Superior temporal gyrus (tissue), 1 donor: ENCODE data around the gene LTF.
A peak's percentile ranks its signal among the peaks of the same experiment; 100 is the strongest.
"Not testable (repeated sequence)": the region's sequence is repeated elsewhere in the genome, so short reads cannot be mapped to it uniquely, and the experiment has no call there.

Experiments
- DNase-seq: peaks from one replicate; pipeline ENCODE4 v3.0.0-alpha.2; 2016; ENCODE audit errors: extremely low spot score

Gene LTF

DNA sequence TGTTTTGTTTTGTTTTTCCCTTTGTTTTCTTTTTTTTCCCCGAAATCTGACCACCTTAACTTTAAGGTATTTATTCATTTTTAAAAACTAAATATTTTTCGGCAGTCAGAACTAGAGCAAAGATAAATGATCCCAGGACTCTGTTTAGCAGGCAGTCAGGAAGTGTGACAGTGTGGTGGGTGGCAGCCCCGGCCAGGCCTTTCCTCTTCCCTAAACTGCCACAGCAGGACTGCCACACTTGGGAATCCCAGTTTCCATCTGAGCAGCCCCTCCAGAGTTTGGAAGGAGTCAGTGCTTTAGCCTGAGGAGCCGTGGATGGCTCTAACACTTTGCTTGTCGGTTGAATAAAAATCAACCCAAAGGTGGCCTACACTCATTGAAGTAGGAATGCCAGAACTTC lies 50.8 kb downstream of the LTF start:
- DNase-seq: no peak

DNA sequence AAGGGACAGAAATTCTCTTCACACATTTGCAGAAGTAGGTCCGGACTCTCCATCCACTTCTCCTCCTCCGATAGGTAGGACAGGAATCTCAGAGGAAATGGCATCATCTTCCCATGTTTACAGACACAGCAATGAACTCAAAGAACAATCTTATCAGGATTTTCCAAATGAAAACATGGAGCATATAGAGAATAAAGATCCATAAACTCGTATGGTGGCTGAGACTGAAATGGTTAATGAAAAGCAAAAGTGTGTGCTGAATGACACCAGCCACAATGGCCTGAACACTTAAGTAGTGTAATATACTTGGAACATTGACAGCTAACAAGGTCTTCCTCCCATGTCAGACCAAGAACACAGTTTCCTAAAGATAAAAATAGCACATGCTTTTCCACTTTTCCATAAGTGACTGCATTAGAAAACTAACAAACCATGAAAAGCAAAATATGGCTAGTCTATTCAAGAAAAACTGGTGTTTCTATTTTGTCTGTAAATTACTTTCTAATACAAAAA lies 51.9 kb downstream of the LTF start:
- no peak for DNase-seq

DNA sequence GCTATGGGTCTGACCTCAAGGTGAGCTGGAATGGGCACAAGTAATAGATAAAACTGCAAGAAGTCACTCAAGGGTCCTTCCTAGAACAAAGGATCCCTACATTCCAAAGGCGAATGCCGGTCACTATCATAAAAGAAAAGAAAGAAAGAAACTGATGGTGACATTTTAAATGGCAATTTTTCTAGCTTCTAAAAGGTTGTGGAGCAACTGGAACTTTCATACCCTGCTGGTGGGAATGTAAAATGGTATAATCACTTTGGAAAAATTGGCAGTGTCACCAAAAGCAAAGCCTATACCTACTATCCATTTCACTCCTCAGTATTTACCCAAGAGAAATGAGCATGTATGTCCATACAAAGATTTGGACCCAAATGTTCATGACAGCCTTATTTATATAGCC lies 53.4 kb downstream of the LTF start:
- DNase-seq: no peak

DNA sequence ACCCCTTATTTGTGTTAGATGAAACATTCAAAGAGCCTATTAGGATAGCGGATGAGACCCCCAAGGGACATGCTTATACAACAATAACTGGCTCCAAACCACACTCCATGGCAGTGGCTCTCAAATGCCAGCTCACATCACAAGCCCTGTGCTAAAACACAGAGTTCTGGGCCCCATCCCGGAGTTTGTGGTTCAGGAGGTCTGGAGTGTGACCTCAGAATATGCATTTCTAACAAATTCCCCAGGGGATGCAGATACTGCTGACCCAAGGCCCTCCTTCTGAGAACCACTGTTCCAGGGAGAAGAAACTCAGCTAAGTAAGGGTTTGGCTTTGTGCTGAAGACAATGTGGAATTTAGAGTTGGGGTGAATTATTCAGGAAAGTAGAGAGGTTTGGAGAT lies 54.0 kb downstream of the LTF start:
- no peak for DNase-seq

DNA sequence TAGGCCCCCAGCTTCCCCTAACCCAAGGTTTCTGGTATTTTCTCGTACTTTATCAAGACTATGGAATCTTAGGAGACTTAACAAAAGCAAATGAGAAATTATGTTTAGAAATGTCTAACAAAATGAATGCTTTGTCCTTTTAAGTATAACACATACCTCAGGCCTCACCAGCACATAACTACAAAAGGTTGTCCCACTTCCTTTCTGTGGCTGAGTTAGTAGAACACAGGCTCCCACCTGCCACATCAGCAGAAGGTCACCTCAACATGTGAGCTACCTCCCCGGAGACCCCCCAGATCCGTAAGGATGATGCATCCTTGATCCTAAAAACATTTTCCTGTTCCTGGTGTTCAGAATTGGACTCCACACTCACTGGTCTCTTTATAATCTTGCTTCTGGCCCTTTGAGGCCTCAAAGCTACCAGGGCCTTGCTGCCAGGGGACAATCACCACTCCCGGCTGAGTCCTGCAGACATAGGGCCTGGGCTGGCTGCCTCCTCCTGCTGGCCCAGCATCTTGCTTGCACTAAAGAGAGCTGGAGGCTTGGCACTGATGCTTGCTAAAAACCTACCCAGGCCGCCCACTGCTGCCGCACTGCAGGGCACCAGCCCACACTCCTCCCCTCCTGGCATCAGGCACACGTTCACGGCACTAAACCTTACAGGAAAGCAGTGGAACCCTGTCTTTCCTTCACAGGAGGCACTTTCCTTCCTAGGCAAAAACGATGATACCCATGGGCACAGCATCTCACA lies 54.8 kb downstream of the LTF start:
- peak; percentile 29 for DNase-seq

DNA sequence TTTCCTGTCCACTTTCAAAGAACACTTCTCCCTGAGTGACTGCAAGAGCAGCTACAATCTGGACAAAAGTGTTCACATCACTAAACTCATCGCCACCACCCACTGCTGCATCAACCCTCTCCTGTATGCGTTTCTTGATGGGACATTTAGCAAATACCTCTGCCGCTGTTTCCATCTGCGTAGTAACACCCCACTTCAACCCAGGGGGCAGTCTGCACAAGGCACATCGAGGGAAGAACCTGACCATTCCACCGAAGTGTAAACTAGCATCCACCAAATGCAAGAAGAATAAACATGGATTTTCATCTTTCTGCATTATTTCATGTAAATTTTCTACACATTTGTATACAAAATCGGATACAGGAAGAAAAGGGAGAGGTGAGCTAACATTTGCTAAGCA lies 55.9 kb downstream of the LTF start:
- DNase-seq: no peak

DNA sequence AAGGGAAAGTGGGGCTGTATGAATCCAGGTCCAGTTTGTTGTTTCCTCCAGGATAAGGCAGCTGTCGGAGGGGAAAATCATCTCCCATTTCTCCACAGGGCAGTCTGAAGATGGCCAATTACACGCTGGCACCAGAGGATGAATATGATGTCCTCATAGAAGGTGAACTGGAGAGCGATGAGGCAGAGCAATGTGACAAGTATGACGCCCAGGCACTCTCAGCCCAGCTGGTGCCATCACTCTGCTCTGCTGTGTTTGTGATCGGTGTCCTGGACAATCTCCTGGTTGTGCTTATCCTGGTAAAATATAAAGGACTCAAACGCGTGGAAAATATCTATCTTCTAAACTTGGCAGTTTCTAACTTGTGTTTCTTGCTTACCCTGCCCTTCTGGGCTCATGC lies 56.7 kb downstream of the LTF start:
- DNase-seq: peak; percentile 36

DNA sequence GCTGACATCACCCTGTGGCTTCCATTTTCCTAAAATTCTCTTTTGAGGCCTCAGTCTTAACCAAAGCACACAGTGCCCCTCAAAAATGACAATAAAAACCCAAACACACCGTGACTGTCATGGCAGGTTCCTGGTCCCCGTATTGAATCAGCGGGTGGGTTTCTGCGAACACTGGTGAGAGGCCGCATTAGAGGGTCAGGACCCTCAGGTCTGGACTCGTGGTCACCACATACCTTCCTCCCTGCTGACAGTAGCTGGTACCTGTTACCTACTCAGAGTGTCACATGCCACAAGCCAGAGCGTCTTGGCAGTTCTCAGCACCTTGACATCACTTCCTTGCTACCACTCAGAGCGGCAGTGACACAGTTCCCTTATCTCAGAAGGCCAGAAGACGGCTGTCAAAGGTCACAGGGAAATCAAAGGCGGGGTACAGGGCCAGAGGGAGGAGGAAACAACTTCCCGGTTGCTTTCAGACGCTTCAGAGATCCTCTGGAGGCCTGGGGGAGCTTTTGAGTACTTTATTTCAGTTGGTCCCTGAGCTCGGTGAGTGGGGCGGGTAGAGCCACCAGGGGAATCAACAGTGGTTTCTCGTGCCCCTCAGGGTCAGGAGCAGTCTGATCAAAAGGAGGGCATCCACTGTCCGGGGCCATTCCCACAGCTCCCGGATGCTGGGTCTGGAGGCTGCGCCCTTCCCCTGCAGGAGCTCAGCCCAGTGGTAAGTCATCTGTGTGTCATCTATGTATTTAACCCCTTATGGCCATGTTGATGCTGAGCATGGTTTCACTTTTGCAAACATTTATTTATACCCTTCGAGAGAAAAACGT lies 57.7 kb downstream of the LTF start, which contains the start of the genes CCR5AS and CCRL2:
Gene CCR5AS (minus strand): TSS at position 279 of the 824 bp plus-strand sequence.
Gene CCRL2 (plus strand): TSS at position 472 of the 824 bp plus-strand sequence. CDS start 821 bp downstream, outside the sequence.
- DNase-seq: no peak

DNA sequence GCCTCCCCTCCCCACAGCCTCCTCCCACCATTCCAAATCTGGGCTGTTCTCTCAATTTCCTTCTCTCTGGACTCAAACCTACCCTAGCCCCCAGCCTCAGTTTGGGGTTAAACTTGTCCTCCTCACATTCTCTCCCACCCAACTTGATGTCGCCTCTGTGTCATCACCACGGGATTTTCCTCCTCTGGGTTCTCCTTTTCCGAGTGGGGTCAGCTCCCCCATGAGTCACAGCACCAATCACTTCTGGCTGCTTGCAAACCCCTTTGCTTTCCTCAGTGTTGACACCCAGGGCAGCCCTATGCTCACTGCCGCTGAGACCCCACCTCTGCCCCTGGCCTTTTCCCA lies 58.3 kb downstream of the LTF start:
- DNase-seq: no peak

DNA sequence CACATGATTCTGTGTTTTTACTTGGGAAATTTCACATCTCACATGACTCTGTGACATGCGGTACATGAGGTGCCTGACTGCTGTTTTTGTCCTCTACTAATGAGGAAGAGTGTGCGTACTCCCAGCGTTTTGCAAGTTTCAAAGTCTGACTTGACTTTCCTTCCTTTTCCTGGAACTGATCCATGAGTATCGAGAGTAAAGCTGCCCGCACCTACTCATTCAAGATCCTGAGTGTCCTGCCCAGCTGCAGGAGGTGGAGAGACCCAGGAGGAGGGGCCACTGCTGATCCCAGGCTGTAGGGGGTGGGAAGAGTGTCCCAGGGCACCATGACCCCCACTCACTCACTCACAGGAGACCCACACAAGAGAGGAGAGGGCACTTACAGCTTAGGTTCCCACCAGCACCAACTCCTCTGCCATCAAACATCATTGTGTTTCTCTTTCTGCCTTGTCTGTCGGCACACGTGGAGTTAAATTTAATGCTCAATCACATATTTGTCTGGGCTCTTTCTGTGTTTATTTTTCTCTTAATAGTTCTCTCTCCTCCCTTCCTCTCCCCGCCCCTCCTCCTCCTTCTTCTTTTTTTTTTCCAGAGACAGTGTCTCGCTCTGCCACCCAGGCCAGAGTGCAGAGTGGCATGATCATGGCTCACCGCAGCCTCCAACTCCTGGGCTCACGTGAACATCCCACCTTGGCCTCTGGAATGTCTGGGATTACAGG lies 59.2 kb downstream of the LTF start:
- no peak for DNase-seq

DNA sequence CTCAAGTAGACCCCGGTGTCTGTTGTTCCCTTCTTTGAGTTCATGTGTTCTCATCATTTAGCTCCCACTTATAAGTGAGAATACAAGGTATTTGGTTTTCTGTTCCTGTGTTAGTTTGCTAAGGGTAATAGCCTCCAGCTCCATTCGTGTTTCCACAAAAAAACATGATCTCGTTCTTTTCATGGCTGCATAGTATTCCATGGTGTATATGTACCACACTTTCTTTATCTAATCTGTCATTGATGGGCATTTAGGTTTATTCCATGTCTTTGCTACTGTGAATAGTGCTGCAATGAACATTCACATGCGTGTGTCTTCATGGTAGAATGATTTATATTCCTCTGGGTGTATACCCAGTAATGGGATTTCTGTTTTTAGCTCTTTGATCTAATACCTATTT lies 61.8 kb downstream of the LTF start:
- not testable (repeated sequence) for DNase-seq

DNA sequence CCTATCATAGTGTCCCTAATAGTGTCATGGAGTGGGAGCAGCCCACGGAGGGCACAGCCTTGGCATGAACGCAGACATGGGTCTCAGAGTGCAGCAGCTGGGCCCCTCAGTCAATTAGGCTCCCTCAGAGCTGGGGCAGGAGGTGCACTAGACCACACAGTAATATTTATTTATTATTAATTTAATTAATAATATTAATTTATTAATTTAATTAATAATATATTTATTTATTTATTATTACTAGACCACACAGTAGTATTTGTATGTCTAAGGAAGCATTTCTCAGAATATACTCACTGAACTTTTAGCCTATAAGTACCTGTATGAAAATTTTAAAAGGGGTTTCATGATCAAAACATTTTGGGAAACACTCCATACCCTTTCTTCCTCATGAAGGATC lies 63.1 kb downstream of the LTF start:
- no peak for DNase-seq

DNA sequence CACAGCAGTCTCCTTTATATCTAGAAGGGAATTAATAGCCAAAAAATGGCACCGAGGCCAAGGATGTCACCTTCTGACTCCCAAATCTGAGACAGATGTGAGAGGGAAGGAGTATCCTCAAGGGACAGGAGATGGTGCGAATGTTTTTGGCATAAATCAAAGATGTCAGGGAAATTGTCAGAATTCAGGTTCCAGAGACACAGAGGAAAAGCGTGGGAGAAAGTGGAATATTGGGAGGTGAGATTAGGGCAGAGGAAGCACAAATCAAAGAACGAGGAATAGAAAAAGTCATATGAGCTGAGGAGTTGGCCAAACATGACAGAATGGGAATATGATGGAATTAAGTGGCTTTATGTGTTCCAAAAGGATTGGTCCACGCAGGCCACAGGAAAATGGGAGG lies 63.9 kb downstream of the LTF start:
- DNase-seq: no peak

DNA sequence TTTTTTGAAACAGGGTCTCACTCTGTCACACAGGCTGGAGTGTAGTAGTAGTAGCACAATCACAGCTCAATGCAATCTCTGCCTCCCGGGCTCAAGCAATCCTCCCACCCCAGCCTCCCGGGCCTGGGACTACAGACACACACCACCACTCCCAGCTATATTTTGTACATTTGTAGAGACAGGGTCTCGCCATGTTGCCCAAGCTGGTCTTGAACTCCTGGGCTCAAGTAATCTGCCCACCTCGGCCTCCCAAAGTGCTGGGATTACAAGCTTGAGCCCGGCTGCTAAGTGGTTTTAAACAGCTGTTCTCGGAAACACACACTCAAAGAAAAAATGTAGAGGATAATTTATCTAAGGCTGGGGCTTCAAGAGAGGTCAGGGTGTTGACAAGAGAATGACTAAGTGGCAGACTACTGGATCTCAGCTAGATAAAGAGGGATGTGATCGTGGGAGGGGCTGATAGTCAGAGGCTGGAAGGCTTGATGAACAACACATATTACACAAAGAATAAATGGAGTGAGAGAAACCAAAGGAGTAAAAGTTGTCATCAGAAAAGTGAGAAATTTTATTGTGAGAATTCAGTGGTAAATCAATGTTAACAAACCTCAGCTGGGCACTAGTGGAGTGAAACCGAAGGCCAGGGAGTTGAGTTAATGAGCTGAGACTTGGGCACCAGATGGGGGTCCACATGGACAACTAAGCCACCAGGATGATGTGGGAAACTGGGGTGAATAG lies 64.5 kb downstream of the LTF start:
- DNase-seq: no peak

DNA sequence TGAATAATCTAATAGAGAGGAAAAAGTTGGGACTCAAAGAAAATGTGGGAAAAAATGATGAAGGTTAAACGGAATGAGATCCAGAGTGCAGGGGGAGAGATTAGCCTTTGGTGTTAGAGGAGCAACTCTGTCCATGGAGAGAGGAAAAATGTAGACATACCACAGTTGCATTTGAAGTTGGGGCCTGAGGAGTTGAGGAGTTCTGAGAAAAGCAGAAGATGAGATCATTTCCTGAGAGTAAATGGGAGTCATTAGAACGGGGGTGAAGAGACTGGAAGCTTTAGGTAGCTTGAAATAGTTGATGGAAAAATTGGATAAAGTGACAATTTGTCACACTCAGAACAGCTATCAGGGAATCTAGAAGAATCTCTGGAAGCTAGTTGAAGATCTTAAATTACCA lies 65.1 kb downstream of the LTF start:
- DNase-seq: no peak

DNA sequence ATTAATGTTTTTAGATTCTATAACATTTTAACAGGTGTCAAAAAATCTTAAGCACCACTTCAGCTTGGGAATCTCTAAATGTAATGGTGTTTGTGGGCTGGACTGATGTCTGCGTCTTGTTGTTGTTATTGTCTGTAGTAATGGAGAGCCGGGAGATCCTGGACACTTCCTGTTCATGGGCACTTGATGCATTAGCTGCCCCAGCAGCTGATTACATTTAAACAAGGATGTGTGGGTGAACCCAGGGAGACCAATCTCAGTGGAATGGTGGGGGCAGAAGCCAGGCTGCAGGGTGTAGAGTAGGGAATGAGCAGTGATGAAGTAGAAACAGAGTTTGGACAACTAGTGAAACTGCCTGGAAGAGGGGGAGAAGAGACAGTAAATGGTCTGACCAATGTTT lies 65.6 kb downstream of the LTF start:
- no peak for DNase-seq

DNA sequence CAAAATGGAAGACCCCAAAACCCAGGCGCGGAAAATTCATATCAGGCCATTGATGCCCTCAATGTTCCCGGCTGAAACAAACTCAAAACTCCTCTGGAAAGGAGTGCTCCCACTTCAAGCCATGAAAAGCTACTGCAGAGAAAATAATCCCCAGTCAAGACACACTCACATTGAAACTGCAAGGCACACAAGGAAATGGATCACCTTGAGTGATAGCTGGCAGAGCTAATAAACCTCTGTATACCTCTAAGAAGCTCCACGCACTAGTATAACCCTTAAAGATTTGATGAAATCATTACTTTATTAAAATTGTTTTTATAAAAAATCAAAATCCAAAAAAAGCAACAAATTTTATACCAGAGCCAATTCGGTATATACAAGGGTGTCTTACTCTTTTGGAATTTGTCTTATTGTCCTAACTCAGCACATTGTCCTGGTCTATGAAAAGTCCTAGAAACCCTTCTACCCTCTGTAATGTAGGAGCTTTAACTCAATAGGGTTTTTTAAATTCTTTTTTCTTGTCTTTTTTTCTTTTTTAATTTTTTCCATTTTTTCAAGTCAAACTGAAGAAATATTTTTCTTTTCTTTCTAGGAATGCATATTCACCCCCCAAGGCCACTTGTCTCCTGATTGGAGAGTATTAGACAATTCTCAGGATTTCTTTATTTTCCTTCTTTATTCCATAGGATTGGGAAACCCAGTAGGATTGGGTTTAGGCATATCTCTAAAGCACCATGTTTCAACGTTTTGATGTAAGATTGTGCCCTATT lies 66.3 kb downstream of the LTF start:
- no peak for DNase-seq

DNA sequence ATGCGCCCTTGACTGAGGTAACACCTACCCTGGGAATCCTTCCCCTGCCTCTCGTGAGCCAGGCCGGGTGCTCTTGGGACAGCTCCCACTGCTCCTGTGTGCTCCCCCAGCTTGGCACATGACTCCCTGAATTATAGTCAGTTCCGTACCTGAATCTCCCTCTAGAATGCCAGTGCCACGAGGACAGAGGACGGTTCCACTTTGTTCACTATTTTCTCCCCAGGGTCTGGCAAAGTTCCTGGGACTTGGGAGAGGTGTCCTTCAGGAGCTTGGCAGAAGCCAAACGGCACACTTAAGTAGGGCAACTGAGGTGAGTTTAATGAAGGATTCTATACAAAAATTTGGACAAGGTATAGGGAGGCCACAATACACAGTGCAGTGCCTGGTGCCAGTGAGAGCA lies 67.6 kb downstream of the LTF start:
- no peak for DNase-seq

DNA sequence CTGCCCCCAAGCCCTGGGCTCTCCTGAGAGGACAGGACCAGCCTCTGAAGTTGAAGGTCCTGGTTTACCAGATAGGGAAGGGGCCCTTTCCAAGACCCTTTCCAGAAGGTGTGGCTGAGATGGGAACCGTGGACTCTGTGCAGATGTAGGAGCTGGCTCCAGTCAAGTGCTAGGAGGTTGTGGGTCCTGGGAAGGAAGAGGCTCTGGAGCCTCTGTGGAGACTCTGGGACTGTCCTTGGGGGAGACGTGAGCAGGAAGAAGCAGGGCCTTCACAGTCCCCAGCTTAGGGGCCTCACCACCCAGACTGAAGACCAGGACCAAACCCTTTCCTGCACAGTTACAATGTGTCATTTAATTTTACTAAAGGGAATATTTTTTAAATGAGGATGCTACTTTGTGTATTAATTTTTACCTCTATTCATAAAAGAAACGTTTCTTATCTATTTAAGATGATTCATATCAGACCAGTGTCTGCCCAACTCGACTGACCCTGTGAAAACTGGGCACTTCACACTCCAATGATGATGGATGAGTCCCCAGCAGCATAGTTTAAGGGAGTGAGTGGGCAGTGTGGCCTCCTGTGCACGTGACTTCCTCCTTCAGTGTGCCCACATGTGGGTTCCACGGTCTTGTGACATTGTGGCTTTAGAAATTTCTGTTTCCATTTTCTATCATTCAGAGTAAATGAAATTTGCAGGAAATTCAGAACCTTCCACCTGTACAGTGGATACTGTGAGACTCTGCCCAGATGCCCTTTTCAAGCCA lies 68.8 kb downstream of the LTF start:
- DNase-seq: no peak

DNA sequence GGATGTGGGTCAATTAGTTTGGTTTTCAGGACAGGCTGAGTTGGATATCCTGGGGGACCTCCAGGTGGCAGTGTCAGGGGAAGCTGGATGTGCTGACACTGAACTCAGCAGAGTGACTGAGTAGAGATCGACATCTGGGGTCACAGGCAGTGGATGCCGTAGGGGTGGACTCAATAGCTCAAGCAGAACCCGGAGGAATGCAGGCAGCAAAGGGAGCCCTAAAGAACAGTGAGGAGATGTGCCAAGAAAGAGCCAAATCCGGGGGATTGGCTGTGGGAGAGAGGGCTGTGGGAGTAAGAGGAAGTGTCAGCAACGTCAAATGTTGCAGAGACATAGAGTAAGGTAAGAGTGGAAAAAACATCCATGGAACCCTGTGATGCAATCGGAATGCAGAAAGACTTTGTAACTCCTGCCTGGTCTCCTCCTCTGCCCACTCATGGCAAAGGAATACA lies 69.5 kb downstream of the LTF start:
- no peak for DNase-seq
